D721Med (cell line): ENCODE results near the gene IDNK.

ENCODE experiments used
- DNase-seq: peaks from one replicate; pipeline ENCODE4 v3.0.0; 2011; ENCODE audit warnings: low spot score; ENCODE audit not compliant: insufficient read length
- FAIRE-seq: peaks from 2 replicates; lab custom pipeline; 2011; peaks lifted over from hg19 to GRCh38; lab: Jason Lieb, UNC
- CTCF ChIP-seq: IDR thresholded peaks from 2 replicates; pipeline ENCODE4 v1.5.1; 2012; ENCODE audit warnings: mild to moderate bottlenecking, control low read depth; ENCODE audit not compliant: insufficient read depth; ENCODE audit errors: missing control alignments

The IDNK gene

DNA sequence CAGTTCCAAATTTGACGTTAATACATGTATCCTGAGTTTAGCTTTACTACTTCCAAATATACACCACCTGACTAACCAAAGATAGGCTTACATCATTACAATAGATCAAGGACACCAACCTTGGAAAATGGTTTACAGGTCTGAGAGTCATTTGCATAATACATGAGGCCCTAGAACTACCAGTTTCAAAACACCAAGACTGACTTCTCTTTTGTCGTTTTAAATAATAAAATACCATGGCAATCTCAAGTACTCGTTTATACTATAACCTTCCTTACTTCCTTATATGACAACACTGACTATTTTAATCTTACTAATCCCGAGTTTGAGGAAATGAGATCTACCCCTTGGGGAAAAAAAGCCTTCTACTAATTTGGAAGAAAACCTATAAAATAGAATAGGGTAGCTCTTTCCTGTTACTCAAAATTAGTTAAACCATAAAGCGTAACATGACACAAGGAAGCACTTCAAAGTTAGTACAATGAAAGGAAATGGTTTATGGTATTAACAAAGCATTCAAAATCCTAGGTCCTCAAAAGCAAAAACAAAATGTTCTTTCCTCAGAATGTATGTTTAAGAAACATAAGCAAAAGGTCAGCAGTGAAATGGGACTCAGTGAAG lies 42.7 kb downstream of the IDNK start:
- TF ChIP-seq CTCF, result no peak
- DNase-seq, result no peak
- no peak for FAIRE-seq

DNA sequence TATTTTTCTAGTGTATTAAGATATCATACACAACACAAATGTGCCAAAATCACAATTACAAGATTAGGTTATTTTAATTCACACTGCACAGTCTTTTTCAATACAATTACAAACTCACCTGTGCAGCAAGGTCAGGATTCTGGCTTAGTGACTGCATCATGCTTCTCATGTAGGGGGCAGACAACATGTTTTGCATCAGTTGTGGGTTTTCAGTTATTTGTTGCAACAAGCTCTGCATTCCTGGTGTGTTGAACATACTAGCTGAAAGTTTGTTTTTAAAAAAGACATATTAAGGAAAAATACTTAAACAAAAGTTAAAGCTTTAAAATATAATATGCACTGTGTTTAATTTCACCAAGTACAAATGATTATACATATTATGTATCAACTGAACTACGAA lies 46.1 kb downstream of the IDNK start:
- DNase-seq (no peak), FAIRE-seq (no peak)
- TF ChIP-seq CTCF, result no peak

GRCh38 chr9:83670381-83670780 lies 47.4 kb downstream of the IDNK start:
- no peak for TF ChIP-seq CTCF
- no peak for FAIRE-seq

DNA sequence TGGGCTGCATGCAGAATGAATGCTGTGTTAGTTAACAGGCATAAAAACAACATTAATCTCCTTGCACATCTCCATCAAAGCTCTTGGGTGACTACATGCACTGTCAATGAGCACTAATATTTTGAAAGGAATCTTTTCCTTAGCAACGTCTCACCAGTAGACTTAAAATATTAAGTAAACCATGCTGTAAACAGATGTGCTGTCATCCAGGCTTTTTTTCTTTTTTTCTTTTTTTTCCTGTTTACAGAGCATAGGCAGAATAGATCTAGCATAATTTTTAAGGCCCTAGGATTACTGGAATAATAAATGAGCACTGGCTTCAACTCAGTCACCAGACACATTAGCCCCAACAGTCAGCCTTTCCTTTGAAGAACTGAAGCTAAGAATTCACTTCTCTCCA lies 48.5 kb downstream of the IDNK start:
- no peak for DNase-seq
- TF ChIP-seq CTCF, result no peak
- FAIRE-seq, result no peak

More at GRCh38 chr9:83670381-83670780, 47.4 kb downstream of the IDNK start:
- no peak for DNase-seq

DNA sequence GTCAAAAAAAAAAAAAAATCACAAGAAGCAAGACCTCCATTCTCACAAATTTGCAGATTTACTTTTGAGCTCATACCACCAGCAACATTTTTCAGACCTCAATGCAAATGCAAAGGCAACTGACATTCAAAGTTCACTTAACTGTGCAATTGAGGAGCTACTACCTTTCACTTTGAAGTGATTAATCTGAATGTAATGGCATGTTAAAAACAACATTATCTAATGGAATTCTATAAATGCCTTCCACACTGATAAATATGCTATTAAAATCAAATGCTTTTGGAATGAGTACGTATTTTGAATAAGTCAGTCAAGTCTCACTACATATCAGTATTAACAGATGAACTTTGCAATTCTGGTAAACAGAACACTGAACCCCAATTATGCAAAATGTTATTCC lies 52.5 kb downstream of the IDNK start:
- DNase-seq (no peak), FAIRE-seq (no peak)
- no peak for TF ChIP-seq CTCF

- TF ChIP-seq CTCF, result no peak
- DNase-seq (no peak), FAIRE-seq (no peak)
Observed at GRCh38 chr9:83677596-83677995, 54.7 kb downstream of the IDNK start.

DNA sequence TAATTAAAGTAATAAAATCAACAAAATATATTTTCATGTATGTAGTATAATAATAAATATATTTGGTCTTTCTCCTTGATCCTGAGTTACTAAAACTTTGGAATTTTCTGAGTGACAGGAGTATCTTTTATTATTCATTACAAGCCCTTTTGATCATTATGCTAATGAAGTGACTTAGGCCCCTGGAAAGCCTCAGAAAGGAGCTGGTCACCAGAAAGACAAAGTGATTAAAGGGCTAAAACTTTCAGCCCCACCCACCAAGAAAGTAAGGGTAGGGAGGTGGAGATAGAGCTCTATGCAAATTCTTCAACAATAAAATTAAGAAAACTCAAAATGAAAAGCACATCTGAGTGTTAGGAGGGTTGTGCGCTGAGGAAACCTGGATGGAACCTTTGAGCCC lies 57.3 kb downstream of the IDNK start:
- no peak for FAIRE-seq
- no peak for TF ChIP-seq CTCF
- no peak for DNase-seq
